Colonic mucosa (tissue), 4 donors: ENCODE data around the gene MIPOL1. TPM values are rescaled to one million over a fixed set of nuclear protein-coding genes. Genes with fewer than 3 reads are reported as not detected.

ENCODE experiments used
- DNase-seq: peaks from one replicate; pipeline ENCODE4 v3.0.0-alpha.2; 2020
- H3K27ac ChIP-seq: fragments of 200-600 bp; one replicate; pipeline ENCODE4 v1.8.0; 2021
- H3K27me3 ChIP-seq: fragments of 200-600 bp; one replicate; pipeline ENCODE4 v1.8.0; 2021
- H3K36me3 ChIP-seq: fragments of 200-600 bp; one replicate; pipeline ENCODE4 v1.8.0; 2021
- H3K4me1 ChIP-seq: fragments of 200-600 bp; one replicate; pipeline ENCODE4 v1.8.0; 2021; ENCODE audit warnings: mild to moderate bottlenecking
- H3K4me3 ChIP-seq: fragments of 200-600 bp; one replicate; pipeline ENCODE4 v1.8.0; 2021
- H3K9ac ChIP-seq, 2 donors: one replicate each; pipeline ENCODE4 v1.7.0; 2013; ENCODE audit warnings: control low read depth in 2 of 2, low read depth in 2 of 2, low read length in 2 of 2
- H3K9me3 ChIP-seq: fragments of 200-600 bp; one replicate; pipeline ENCODE4 v1.8.0; 2021
- CTCF ChIP-seq: fragments of 200-600 bp; IDR thresholded peaks from one replicate; pipeline ENCODE4 v1.8.0; 2022; ENCODE audit warnings: antibody characterized with exemption, mild to moderate bottlenecking
- intact Hi-C: fragments of 100-400 bp; cut with DNase I; formaldehyde crosslinking; loops from one replicate; pipeline ENCODE4 v1.14.1; 2022
- total RNA-seq, 2 donors: library from RNA; stranded (reverse); fragmentation: NEBNext Ultra II Directional in 1 of 2; extraction: Animal tissue kit (Norgen Biotek cat#: 25700) in 1 of 2; gene quantifications; one replicate each; pipeline ENCODE4 v1.2.1, GENCODE V29; 2021
- donor health status: healthy.
- donor health status: DM: no; HTN: no; CAD: no.
- donor health status: DM: no; HTN: no; CAD: no.

MIPOL1 gene
- total RNA-seq, 2 donors from 2014 or later = 4.9 to 7.7 TPM

GRCh38 chr14:37597538-37597913 lies 399.8 kb downstream of the MIPOL1 start:
- DNase-seq = peak; percentile 78
- no peak for TF ChIP-seq CTCF
- Histone ChIP-seq H3K27ac (peak overlapping the region; percentile 89), H3K4me3 (peak overlapping the region; percentile 30), H3K36me3 (no peaks in the 10 kb centered on the region), H3K9ac (peak overlapping the region; percentile 48 to 87), H3K27me3 (peaks cover 43% of the 10 kb centered on the region), H3K9me3 (no peaks in the 10 kb centered on the region), H3K4me1 (peaks cover 6% of the 10 kb centered on the region)
- intact Hi-C loops = no loop called here

GRCh38 chr14:37597914-37598746 lies 400.4 kb downstream of the MIPOL1 start:
- Histone ChIP-seq H3K4me1 (peaks cover 6% of the 10 kb centered on the region), H3K36me3 (no peaks in the 10 kb centered on the region), H3K27ac (peak overlapping the region; percentile 89), H3K9me3 (no peaks in the 10 kb centered on the region), H3K27me3 (peaks cover 39% of the 10 kb centered on the region), H3K4me3 (peak overlapping the region; percentile 30), H3K9ac (peak overlapping the region; percentile 48 to 87)
- intact Hi-C loops = no loop called here
- peak; percentile 77 for DNase-seq
- no peak for TF ChIP-seq CTCF

GRCh38 chr14:37598747-37599506 lies 401.2 kb downstream of the MIPOL1 start:
- no peak for TF ChIP-seq CTCF
- intact Hi-C loops = no loop called here
- H3K36me3 ChIP-seq = no peaks in the 10 kb centered on the region
- H3K4me1 ChIP-seq = peaks cover 6% of the 10 kb centered on the region
- peak overlapping the region; percentile 48 to 87 for H3K9ac ChIP-seq
- H3K27me3 ChIP-seq = peaks cover 39% of the 10 kb centered on the region
- H3K9me3 ChIP-seq = no peaks in the 10 kb centered on the region
- H3K4me3 ChIP-seq = peak overlapping the region; percentile 30
- peak overlapping the region; percentile 89 for H3K27ac ChIP-seq
- DNase-seq = no peak

DNA sequence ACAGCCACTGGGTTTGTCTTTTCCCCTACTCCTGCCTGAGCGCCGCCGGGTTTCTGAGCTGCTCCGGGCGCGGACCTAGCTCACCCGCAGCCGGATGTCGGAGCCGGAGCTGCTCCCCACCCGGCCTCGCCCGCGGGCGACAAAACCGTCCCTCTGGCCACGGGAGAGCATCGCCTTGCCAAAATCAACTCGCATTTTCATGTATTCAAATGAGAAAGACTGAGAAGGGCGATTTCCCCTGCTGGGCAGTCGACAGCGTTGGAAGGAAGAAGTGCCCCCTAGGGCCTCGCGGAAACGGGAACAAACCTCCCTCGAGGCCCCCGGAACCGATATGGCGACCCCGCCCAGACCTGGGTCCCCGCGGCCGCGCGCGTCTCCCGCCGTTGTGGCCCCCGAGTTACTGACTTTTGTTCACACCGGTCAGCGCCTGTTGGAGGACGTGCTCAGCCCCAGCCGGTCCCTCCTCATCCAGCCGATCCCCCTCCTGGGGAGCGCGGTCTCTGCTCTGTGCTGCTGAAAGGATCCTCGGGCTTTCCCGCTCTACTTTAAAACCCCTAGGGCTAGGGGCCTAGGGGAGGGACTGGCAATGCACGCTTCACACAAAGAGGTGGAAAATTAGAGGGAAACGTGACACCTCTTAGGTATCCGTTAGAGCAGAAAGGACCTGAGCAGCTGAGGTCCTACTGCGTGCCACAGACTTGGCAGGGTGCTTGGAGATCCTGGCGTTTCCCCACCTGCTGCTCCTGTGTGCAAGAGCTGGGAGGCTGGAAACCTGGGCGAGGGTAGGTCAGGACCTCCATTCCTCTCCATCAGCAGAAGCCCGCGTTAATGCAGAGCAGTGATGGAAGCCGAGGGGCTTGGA lies 402.0 kb downstream of the MIPOL1 start:
- H3K4me1 ChIP-seq = peaks cover 6% of the 10 kb centered on the region
- peak overlapping the region; percentile 89 for H3K27ac ChIP-seq

More for the DNA sequence above, 402.0 kb downstream of the MIPOL1 start:
- peaks cover 39% of the 10 kb centered on the region for H3K27me3 ChIP-seq
- H3K9me3 ChIP-seq = no peaks in the 10 kb centered on the region
- DNase-seq = peak; percentile 31
- TF ChIP-seq CTCF = no peak
- peak overlapping the region; percentile 30 for H3K4me3 ChIP-seq
- no peaks in the 10 kb centered on the region for H3K36me3 ChIP-seq
- H3K9ac ChIP-seq = peak overlapping the region; percentile 48 to 87
- intact Hi-C loops = loop anchor here (10.0 kb wide), 1 partner anchor 275 kb away; no protein-coding TSS in a partner anchor
